Epithelial cell of esophagus (primary cell): ENCODE measurements around the gene GRIN1.
A peak's percentile ranks its signal among the peaks of the same experiment; 100 is the strongest.

Experiments
- DNase-seq: peaks from one replicate; pipeline ENCODE4 v3.0.0; 2010; ENCODE audit warnings: low read depth
- H3K4me3 ChIP-seq: 2 replicates; pipeline ENCODE4 v1.5.1; 2011; ENCODE audit warnings: mild to moderate bottlenecking, low read length, control low read depth
- TF ChIP-seq, protein P1 (sequence below): IDR thresholded peaks from 2 replicates; pipeline ENCODE4 v1.5.1; 2011; ENCODE audit warnings: low read depth, mild to moderate bottlenecking, low read length, control low read depth, inconsistent platforms; ENCODE audit not compliant: insufficient read depth; ENCODE audit errors: missing control alignments

Gene GRIN1

DNA sequence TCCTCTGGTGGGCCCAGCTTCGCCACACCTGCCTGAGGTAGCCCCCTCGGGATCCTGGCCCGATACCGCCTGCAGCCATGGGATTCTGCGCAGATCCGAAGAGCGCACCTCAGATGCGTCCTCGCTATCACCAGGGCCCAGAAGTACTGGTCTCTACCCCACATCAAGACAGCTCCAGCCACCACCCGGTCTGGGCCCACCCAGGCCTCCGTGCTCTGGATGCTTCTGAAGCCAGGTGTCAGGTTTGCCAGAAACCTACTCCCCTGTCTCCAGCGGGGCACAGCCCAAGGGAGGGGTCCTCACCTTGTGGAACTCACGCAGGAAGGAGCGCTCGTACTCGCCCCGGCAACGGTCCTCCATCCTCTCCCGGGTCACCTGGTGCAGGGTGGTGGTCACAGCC, 47.0 kb downstream of the GRIN1 start:
- TF ChIP-seq, protein P1, sequence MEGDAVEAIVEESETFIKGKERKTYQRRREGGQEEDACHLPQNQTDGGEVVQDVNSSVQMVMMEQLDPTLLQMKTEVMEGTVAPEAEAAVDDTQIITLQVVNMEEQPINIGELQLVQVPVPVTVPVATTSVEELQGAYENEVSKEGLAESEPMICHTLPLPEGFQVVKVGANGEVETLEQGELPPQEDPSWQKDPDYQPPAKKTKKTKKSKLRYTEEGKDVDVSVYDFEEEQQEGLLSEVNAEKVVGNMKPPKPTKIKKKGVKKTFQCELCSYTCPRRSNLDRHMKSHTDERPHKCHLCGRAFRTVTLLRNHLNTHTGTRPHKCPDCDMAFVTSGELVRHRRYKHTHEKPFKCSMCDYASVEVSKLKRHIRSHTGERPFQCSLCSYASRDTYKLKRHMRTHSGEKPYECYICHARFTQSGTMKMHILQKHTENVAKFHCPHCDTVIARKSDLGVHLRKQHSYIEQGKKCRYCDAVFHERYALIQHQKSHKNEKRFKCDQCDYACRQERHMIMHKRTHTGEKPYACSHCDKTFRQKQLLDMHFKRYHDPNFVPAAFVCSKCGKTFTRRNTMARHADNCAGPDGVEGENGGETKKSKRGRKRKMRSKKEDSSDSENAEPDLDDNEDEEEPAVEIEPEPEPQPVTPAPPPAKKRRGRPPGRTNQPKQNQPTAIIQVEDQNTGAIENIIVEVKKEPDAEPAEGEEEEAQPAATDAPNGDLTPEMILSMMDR, result no peak
- DNase-seq, result no peak
- H3K4me3 ChIP-seq, result no peak overlapping the region

DNA sequence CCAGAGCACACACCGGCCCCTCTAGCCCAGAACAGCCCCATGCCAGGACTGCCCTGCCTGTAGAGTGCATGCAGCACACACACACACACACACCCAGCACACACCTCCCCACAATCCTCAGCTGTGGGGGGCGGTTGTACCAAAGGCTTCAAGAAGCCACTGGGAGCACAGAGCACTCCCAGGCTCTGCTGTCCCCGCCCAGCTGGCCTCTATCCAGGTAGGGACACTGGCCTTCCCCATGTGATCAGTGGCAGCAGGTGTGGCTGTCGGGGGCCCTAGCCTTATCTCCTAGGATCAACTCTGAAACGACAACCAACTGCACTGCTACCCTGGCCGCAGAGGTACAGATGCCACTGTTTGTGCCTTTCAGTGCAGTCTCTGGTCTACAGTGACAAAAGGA, 47.4 kb downstream of the GRIN1 start:
- H3K4me3 ChIP-seq, result no peak overlapping the region
- TF ChIP-seq, protein P1, result no peak
- no peak for DNase-seq

DNA sequence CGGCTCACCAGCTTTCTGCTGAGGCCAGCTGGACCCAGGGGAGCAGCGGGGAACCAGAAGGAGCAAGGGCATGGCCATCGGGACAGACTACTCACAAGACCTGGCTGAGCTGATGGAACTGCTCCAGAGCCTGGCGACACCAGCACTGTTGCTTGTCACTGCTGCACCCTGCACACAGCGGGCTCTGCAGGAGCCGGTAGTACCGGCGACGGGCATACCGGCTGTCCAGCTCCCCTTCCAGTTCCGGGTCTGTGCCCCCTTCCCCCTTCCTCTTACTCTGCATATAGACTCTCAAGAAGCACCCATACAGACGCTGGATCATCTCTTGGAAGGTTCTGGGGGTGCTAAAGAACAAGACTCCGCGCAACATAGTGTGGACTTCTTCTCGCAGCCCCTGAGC, 48.4 kb downstream of the GRIN1 start:
- TF ChIP-seq, protein P1, result no peak
- H3K4me3 ChIP-seq, result peak overlapping the region; percentile 94
- DNase-seq, result no peak

DNA sequence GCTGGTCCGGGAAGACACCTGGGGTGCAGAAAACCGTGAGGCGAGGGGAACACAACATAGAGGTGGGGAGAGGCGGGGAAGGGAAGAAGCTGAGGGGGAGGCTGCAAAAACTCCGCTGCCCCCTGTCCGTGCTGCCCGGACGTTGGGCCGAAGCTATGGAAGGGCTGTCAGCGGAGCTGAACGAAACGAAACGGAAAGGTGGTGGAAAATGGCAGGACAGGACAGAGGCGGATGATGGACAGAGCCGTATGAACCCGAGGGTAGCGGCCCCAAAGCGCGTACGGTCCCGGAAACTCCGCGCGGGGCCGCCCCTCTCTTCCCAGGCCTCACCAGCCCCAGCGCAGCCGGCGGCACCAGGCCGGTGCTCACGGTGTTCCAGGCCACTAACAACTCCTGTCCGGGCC, 49.1 kb downstream of the GRIN1 start:
- TF ChIP-seq, protein P1, result no peak
- peak overlapping the region; percentile 94 for H3K4me3 ChIP-seq
- DNase-seq, result no peak

DNA sequence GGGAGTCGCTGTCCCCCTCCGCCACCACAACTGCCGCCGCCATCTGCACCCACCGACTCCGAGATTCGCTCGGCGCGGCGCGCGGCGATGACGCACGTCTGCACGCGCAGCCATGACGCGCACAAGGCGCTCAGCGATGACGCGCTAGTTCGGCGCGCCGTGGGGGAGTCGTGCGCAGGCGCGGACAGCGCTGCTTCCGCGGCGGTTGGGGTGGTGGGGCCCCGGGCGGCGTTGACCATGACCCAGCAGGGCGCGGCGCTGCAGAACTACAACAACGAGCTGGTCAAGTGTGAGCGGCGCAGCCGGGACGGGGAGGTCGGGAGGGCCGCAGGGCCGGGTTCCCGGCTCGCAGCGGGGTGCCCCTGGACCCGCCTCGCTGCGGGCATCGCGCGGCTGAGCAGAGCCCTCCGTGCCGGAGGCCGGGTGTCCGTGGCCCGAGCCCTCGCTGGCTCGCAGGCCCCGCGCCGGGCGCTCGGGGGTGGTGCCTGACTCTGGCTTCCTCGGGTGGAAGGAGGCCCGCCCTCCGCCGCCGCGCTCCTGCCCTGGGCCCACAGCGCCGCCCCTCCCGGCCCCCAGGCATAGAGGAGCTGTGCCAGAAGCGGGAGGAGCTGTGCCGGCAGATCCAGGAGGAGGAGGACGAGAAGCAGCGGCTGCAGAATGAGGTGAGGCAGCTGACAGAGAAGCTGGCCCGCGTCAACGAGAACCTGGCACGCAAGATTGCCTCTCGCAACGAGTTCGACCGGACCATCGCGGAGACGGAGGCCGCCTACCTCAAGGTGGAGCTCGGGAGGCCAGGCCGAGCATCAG, 49.7 kb downstream of the GRIN1 start, which contains the start of the genes ANAPC2 and SSNA1:
Gene ANAPC2, minus strand, starts transcription at position 71 of the 807 bp plus-strand sequence. Its CDS starts 28 bp downstream, at position 43.
Gene SSNA1, plus strand, starts transcription at position 187 of the 807 bp plus-strand sequence. Its CDS starts 51 bp downstream, at position 238.
- peak within 1 kb of the TSS; percentile 94 for H3K4me3 ChIP-seq
- DNase-seq, result peak; percentile 93
- TF ChIP-seq, protein P1, result peak; percentile 57

DNA sequence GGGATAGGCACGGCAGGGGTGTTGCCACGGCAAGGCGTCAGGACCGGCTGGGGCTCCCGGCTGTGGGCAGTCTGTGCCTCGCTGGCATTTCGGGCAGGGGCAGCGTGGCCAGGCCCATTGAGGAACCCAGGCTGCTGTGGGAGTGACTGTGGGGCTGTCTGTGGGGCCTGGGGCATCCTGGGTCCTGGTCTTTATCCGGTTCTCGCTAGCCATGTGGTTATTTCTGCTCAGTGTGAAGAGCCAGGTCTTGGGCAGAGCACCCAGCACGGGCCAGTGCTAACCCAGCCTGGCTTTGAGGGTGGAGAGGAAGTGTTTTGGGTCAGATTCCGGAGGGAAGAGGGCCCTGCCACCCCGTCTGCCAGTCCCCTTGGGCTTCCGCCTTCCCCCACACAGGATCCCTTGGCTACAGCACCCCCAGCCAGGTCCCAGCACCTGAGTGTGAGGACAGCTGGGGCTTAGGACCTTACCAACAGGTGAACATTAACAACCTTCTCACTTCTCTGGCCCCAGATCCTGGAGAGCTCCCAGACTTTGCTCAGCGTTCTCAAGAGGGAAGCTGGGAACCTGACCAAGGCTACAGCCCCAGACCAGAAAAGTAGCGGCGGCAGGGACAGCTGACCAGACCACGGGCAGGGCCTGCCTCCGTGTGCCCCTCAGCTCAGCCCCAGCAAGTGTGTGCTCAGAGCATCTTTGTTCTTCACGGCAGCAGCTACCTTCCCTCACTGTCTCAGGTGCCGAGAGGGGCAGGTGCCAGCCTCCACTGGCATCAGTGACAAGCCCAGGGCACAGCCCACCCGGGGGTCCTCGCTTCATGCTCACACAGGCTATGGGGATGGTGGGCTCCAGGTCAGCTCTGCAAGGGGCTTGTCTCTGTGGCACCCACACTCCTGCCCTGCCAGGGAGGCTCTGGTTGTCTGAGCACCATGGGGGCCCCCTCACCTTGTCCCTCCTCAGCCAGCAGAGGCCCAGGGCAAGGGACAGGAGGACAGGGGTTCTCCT, 50.6 kb downstream of the GRIN1 start:
- DNase-seq, result no peak
- TF ChIP-seq, protein P1, result no peak
- peak overlapping the region; percentile 94 for H3K4me3 ChIP-seq
